HG02623 (cell line): Measurements from ENCODE around the gene RUNDC3A.

ENCODE experiments used
- ATAC-seq: cut with Tn5 transposase; IDR thresholded peaks from one replicate; pipeline ENCODE4 v1.9.1; 2021; ENCODE audit warnings: moderate library complexity; ENCODE audit not compliant: unreplicated experiment

RUNDC3A gene

DNA sequence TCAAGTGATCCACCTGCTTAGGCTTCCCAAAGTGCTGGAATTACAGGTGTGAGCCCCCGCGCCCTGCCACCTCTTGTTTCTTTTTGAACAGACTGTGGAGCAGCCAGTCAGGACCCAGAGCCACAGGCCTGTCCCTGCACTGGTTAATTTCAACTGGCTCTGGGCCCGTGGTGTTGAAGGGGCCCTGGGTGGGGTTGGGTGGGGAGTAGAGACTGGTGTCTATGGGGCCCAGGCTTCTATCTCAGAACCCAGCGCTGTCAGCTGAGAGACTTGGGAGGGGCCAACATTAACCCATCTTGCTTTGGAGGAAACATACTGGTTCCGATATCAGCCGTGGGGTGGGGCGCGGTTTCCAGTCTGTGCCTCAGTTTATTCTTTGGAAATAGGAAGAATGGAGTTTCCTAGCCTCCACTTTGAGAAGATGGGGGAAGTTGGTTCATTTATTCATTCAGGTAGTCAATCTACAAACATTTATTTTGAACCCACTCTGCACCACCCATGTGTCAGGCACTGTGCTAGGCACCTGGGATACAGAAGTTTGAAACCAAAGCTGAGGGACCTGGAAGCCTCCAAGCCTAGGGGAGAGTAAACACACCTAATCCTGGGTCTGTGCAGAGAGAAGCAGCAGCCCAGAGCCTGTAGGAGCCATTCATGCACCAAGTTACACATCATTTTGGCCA, 24.9 kb upstream of the RUNDC3A start:
- no peak for ATAC-seq

DNA sequence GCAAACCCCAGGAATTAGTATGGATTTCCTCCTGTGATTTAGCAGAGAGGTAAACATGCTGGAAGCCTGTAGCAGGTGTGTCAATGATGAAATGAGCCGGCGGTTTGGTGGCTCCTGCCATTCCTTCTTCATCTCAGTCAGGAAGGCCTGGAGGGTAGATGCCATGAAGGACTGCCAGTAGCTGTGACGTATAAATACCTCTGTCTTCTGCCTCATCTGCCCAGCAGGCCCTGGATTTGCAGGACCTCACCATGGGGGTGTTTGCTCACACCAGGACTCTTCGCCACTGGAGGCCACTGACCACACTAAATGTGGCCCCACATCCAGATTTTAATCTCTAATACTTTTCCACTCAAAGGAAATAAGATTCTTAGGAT, 24.4 kb upstream of the RUNDC3A start:
- no peak for ATAC-seq

GRCh38 chr17:44287651-44288050, 20.8 kb upstream of the RUNDC3A start:
- ATAC-seq, result no peak

GRCh38 chr17:44293509-44294226, 14.7 kb upstream of the RUNDC3A start:
- ATAC-seq, result no peak

DNA sequence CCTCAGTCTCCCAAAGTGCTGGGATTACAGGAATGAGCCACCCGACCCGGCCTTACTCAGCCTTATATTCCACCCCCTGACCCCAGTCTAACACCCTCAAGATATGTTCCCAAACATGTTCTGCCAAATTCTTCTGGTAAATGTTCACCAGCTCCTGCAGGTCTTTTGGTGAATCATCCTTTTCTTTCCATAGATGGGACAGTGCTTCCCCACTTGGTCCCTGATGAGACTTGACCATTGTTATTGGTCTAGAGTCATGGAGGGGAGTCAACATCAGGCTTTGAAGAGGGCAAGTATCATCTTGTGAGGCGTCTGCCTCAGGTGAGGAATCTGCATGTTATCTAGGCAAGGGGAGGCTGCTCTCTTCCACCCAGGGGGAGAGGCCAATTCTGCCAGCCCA, 10.4 kb upstream of the RUNDC3A start:
- no peak for ATAC-seq

DNA sequence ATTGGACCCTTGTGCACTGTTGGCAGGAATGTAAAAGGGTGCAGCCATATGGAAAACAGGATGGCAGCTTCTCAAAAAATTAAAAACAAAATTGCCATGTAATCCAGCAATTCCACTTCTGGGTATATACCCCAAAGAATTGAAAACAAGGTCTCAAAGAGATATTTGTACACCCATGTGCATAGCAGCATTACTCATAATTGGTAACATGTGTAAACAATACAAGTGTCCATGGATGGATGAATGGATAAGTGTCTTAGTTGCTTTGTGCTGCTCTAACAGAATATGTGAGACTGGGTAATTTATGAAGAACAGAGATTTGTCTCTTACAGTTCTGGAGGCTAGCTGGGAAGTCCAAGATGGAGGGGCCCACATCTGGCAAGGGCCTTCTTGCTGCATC, 3.8 kb upstream of the RUNDC3A start:
- ATAC-seq, result no peak

DNA sequence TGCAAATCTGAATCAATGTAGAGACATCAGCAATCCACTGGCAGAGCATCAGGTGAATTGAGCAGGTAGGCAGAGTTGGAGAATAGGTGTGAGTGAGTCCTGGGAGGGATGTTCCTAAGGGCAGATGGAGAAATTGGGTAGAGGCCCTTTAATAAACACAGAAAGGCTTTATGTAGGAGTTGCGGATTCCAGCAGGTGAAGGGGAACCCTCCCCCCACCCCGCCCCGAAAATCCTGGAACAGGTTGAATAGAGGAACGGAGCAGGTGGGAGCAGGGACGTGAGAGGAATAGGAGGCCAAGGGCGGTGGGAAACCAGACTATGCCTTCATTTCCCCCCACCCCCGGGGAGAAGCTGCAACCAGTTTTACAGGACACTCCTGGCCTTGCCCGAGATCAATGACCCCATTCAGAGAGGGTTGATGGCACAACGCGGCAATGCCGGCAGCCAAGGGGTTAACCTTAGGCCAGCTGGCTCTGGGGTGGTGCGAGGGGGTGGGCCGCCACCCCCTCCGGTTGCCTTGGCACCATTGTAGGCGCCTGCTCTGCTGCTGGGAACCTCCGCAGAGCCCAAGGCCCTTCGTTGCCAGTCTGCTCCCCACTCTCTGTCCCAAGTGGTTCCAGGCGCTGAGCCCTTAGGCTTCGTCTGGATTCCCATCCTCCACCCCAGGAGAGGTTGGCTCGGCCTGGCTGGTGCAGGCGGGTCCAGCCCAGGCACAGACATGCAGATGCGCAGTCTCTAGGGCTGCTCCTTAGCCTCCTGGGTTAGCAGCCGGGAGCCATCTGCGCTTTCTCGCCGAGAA, 814 bp upstream of the RUNDC3A start:
- no peak for ATAC-seq

DNA sequence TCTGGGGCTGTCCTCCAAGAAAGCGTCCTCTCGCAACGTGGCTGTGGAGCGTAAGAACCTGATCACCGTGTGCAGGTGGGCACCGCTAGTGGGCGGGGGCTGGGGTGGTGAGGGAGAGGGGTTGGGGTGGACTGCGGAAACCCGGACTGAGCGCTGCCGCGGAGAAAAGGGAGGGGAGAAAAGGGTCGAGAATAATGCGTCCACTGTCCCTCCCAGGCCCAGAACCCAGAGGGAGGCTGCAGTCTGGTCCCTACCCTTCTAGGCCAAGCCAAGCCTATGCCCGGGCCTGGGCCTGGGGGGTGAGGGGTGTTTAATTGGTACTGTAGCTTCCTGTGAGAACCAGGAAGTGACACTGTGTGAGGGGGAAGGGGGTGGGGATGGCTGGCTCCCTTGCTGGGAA, 464 bp downstream of the RUNDC3A start:
- no peak for ATAC-seq

DNA sequence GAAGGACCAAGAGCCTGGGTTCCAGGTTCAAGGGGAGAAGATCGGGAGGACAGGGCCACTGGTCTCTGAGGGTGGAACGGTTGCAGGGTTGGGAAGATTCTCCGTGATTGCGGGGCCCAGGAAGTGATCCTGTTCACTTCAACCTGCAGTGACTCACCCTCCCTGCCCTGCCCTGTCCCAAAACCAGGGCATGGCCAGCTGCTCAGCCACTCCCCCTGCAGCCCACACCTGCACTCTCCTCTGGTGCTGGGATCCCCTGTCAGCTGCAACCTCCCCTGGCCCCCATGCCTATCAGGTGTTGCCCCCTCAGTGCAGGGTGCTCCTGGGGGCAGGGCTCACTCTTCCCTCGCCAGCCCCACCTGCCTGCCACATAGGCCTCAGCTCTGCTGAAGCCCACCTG, 1.1 kb downstream of the RUNDC3A start:
- no peak for ATAC-seq

DNA sequence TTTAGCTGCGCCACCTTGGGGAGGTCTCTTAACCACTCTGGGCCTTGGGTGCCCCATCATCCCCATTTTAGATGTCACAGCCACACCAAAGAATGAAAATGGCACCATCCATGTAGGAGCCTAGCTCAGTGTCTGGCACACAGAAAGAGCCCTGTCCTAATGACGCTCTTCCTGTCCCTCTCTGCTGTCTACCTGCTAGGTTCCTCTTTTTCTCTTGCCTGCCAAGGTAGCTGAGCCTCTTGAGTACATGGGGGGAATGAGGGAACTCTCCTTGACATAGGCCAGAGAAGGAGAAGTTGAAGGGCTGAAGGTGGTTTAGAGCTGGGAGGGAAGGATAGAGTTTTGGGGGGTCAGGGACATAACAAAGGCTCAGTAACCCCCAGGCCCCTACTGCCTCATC, 1.8 kb downstream of the RUNDC3A start:
- ATAC-seq, result no peak

DNA sequence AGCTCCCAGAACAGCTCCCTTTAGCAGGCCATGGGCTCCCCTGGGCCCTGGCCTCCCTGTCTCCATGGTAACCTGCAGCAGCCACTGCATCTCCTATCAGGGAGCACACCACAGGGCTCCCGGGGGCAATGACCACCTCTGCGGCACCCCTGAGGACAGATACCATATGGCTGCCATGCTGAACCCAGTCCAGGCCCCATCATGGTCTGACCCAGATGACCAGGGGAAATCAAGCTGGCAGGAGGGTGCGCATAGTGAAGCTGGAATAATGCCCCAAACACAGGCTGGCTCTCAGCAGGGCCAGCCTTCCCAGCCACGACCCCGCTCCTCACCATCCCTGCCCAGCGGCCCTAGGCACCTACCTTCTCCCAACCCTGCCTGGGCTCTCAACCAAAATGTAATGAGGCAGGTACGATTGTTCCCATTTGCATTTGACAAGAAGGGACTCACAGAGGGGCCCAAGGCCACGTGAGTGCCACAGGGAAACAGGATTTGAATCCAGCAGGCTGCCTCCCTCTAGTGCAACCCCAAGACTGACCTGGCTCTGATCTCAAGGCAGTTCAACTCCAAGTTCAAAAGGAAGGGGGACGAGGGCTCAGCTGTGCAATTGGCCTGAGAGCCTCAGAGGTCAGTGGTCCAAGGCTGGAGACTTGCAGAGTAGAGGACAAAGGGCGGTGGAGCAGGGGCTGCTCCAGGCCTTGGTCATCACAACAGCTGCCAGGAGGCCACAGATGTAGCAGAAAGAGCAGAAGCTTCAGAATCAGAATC, 2.4 kb downstream of the RUNDC3A start:
- ATAC-seq, result no peak

DNA sequence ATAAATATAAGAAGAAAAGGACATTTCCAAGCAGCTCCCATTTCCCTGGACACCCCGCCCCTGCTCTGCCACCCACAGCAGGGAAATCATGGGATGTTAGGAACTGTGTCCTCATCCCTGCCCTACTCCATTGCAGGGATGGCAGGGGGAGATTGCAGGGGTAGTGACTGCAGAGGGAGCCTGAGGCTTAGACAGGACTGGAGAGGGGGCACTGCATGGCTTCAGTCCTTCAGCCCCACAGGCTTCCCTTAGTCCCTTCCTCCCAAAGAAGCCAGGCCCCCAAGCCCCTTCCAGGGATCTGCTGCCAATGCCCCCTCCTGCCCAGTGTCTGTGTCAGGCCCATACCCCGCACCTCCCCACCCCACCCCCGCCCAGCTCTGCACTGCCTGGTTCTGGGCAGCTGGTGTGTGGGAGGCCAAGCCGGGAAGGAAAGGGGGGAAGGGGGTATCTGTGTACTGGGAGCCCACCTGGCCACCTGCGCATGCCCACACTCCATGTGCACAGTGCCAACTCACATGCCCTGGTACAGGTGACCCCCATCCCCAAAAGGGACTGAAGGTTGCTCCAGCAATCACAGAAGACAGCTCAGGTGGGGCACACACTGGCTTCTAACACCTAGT, 3.3 kb downstream of the RUNDC3A start:
- ATAC-seq, result no peak

- ATAC-seq, result no peak
Measured at GRCh38 chr17:44312396-44313104, 4.1 kb downstream of the RUNDC3A start.

- ATAC-seq, result no peak
Measured at GRCh38 chr17:44314031-44314430, 5.6 kb downstream of the RUNDC3A start.

GRCh38 chr17:44314524-44314868, 6.1 kb downstream of the RUNDC3A start:
- ATAC-seq, result no peak

DNA sequence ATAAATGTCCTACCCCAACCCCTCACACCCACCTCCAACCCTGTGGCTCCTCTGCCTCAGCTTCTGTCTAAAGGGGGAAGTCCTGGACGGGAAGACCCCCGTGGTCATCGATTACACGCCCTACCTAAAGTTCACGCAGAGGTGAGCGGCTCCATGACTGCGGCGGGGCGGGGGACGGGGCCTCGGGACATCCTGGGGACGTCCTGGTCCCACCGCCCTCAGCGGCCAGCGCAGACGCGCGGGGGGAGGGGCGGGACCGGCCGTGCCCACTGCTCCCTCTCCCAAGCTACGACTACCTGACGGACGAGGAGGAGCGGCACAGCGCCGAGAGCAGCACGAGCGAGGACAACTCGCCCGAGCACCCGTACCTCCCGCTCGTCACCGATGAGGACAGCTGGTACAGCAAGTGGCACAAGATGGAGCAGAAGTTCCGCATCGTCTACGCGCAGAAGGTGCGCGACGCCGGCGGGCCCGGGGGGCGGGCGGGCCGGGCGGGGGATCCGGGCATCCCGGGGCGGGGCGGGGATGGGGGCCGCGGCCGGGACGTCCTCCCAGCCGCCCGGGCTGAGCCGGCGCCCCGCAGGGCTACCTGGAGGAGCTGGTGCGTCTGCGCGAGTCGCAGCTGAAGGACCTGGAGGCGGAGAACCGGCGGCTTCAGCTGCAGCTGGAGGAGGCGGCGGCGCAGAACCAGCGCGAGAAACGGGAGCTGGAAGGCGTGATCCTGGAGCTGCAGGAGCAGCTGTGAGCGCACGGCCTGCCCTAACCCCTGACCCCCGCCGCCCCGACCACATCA, 6.7 kb downstream of the RUNDC3A start:
- ATAC-seq, result no peak

DNA sequence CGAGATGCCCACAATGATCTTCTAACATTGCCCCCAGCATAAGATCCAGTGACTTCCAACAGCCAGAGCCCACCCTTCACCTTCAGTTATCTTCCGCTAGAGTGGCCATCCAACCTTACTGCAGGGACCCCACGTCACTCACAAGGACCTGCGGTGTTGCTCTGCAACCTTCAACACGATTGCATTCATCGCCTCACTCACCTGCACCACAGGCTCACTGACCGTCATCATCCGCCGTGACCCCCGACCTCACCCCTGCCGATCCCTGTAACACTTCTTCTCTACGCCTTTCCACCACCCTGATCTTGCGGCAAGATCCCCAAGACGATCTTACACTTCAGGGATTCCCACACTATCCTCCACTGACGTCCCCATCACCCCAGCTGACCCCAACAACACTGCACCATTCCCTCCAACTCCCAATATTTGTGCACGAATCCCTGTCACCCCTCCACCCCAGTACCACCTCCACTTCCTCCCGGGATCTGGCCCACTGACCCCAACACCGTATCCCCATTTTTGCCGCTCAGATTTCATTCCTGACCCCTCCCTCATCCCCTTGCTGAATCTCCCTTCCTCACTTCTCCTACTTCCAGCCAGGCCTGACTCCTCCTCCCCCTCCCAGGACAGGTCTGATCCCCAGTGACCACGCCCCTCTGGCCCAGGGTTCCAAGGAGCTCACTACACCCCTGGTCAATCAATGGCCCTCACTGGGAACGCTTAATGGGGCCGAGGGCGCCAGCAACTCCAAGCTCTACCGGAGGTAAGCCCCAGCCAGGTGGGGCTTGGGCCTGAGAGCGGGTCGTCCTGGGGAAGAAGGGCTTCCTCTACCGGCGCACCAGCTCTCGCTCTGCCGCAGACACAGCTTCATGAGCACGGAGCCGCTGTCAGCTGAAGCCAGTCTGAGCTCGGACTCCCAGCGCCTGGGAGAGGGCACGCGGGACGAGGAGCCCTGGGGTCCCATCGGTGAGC, 7.6 kb downstream of the RUNDC3A start:
- ATAC-seq, result no peak

- ATAC-seq, result no peak
Measured at GRCh38 chr17:44317545-44317944, 9.1 kb downstream of the RUNDC3A start.
